Ureter (tissue), 1 donor: ENCODE measurements around the gene AAGAB. TPM values are rescaled to one million over a fixed set of nuclear protein-coding genes. Genes with fewer than 3 reads are reported as not detected.
"Not testable (repeated sequence)": the region's sequence is repeated elsewhere in the genome, so short reads cannot be mapped to it uniquely, and the experiment has no call there.

Source experiments
- DNase-seq: peaks from one replicate; pipeline ENCODE4 v3.0.0-alpha.2; 2020; ENCODE audit warnings: low spot score
- total RNA-seq: library from RNA; stranded (reverse); gene quantifications from one replicate; pipeline ENCODE4 v1.2.4, GENCODE V29; 2023
- donor health status: DM: yes; HTN: yes; CAD: no.

The AAGAB gene
- total RNA-seq, 1 donor from 2014 or later: 68.2 TPM

DNA sequence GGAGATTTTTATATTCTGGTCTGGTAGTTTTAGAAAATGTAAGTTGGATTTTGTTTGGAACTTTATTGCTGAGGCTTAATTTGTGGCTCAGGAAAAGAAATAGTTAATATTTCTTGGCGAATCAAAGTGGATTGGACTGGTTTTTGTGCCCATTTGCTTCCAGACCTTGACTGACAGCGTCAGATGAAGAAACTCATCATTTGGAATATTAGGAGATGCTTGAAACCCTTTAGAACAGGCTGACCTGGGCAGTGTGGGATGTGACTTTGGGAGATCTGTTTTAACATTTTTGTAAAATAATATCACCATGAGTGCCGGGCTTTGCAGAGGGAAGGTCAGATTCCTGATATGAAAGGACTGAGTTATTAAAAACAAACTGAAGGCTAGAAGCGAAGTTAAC lies 83.0 kb downstream of the AAGAB start:
- DNase-seq: no peak

DNA sequence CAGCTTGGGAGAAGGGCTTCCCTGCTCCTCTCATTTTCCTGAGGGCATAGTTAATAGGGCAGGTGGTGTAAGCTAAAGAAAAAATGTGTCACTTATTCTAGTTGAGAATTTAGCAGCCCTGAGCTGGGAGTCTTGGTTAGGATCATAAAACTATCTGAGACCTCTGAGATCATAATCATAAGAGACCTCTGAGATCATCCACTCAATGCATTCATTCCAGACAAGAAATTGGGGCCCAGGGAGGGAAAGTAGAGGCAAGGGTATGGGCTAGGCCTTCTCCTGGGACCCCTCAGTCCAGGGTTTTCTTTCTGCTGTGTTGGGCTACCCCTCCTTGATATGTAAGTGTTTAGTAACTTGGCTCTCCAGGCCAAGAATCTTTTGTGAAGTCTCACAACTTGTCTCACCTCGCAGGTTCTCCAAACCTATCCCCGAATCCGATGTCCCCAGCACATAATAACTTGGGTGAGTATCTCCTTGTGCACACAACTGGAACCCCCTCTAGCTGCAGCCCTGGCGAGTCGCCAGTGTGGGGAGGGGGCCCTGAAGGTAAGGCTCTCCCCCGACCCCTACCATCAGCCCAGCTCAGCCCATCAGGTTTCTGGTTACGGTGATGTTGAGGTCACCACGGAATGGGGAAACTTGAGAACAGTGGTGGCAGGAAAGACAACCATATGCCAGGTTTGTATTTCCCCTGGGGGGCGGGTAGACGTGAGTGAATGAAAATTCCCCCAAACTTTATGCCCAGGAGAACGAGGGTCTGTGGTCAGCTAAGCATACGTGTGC lies 84.1 kb downstream of the AAGAB start:
- DNase-seq: no peak

DNA sequence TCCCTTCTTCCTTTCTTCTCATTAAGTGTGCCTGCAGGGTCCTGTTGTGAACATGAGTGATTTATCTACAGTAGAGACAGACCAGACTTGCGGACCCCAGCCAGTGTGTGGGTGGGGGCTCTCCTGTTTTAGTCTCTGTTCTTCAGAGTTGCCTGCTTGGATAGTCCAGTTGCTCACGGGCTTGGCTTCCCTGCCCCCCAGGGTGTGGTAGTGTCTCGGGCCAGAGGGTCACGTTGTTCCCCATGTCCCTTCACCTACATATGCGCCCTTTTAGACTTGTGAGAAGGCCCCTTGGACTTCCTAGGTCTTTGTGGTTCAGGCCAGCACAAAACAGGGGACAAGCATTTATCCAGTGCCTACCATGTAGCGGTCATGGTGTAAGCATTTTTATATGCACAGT lies 85.8 kb downstream of the AAGAB start:
- DNase-seq: no peak

DNA sequence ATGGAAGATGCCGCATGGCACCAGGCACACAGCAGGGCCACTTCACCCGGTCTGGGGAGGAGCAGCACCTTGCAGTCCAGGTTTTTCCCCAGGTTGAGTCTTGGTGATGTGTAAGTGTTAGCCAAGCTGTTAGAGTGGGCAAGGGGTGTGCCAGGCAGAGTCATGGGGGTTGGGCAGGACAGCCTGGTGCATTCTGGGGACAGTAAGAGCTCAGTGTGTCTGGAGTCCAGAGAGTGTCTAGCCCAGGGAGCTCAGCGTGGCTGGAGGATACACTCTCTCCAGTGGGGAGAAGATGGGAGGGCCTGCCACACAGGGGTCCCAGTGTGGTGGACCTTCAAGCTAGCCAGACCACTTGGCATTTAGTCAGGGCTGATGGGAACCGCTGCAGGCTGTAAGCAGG lies 87.4 kb downstream of the AAGAB start:
- DNase-seq: no peak

DNA sequence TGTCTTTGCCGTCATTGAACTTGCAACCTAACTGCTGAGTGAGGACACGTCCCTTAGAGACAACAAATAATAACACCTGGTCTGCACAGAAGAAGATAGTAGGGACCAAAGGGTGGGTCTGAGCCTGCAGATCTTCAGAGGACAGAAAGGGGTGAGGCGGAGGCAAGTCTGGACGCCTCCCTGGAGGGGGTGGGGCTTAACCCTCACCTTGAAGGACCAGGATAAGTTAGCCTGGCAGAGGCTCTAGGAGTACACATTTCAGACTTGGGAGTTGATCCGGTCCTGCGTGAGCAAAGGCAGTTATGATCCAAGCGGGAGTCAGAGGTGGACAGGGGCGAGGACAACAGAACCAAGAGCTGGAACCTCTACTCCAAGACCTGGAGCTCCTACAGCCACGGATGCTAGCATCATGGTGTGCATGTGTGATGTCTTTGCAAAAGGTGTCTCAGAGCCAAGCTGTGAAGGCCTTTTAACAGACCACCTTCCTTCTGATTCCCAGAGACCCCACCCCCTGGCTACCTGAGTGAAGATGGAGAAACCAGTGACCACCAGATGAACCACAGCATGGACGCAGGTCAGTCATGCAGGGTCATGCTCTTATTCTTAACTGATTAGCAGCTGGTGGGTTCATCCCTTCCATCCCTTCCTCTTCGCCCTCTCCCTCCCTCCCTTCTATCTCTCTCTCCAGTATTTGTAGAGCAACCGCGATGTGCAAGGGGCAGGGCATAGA lies 88.0 kb downstream of the AAGAB start:
- DNase-seq: no peak

DNA sequence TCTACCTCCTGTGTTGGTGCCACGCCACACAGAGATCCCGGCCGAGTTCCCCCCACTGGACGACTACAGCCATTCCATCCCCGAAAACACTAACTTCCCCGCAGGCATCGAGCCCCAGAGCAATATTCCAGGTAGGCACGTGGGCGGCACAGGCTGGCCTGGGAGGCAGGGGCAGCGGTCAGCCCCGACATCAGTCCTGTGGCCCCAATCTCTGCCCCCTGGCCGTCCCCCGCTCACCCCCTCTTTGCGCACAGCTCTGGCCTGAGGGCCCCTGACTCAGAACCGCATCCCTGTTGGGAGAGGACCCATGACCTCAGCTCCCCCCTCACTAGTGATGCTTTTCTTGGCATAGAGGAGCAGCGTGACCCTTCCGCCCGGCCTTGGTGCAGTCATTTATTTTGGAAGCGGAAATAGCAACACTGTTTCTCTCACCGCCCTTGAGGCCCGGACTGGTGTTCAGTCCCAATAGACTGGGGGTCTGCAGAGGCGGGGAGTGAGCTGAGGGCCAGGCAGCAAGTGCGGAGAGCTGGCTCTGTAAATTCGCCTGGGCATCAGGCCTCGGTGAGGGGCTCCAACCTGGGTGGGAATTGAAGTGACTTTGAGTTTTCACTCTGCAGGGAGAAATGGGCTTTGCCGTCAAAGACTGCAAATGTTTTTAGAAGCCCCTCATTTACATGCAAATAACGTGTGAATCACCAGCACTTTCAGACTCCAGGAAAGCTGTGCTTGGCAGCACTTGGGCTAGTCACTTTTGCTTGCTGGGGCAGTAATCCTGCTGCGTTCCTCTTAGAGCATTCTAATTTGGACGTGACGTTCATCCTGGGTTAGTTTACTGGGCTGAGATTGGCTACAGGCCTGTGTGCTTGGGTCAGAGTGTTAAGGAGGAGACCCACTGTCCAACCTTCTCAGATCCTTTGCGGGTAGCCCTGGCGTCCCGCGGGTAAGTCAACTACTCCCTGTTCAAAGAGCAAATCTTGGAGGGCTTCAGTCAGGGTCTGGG lies 88.9 kb downstream of the AAGAB start:
- DNase-seq: no peak

DNA sequence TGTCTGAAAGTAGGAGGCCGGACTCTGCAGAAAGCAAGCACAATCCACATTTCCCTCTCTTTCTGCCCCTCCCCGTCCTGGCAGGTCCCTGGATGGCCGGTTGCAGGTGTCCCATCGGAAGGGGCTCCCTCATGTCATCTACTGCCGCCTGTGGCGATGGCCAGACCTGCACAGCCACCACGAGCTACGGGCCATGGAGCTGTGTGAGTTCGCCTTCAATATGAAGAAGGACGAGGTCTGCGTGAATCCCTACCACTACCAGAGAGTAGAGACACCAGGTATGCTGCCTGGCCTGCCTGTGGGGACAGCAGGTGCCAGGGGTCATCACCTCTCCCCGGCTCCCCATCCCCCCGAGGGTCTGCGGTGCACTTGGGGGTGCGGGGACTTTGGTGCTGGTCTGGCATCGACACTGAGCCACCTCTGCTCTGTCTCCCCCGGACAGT lies 89.6 kb downstream of the AAGAB start:
- no peak for DNase-seq

DNA sequence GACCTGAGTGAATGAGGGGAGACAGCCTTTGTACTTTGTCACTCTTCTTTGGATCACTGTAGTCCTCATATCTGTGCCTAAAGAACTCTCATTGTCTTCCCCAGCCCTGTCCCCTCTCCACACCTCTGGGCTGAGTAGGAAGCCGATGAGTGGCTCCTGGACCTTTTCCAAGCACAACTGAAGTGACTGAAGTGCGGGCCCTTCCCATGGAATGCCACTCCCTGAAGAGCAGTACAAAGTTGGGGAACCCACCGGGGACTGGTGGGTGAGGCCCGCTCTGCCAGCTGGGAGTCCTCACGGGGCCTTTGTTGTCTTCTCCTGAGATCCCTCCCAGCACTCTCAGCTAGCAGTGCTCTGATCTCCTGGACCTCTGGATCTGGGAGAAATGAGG lies 90.1 kb downstream of the AAGAB start:
- DNase-seq: no peak

DNA sequence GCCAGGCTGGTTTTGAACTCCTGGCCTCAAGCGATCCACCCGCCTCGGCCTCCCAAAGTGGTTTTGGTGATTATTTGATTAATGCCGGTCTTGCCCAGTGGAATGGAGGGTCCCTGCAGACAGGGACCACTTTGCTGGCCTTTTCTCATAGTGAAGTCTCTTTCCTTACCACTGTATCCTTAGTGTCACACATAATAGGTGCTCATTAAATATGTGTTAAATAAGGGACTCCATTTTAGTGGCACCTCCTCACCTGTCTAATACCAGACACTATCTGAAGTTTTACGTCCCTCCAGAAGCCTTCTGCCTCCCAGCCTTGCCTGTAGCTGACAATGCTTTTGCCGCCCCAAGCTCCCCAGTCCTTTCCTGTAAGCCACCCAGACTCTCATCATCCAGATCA lies 91.3 kb downstream of the AAGAB start:
- DNase-seq: no peak

DNA sequence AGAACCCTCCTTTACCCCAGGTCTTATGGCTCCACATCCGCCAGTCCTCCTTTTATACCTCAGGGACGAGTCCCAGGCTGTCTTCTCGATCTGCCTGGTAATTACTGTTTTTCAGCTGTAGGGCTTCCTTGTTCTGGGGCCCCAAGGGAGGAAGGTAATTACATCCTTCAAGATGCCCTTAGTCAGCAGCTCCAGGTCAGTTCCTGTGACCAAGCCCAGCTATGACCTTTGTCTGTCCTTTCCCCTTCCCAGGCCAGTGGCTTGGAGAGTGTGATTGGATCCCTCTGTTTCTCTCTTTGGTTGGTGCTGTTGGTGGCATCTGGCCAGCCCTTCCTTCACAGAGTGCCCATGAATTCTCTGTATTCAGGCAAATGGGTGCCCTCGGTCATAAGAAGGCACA lies 92.6 kb downstream of the AAGAB start:
- no peak for DNase-seq

DNA sequence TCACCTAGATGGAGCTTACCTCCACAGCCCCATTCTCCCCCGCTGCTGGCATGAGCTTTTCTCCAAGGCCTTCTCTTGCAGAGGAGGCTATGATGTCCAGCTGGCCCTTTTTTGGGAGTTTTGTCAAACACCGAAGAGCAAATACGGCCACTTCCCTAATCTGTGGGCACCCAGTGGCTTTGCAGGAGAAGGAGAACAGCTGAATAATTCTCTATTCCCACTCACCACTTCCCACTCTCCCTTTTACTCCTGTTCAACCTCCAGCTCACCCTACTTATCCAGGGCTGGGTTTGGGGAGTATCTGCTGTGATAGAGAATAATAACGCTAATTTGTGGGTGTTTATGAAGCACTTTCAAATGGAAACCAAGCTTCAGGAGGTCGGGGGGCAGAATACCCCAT lies 93.0 kb downstream of the AAGAB start:
- no peak for DNase-seq

DNA sequence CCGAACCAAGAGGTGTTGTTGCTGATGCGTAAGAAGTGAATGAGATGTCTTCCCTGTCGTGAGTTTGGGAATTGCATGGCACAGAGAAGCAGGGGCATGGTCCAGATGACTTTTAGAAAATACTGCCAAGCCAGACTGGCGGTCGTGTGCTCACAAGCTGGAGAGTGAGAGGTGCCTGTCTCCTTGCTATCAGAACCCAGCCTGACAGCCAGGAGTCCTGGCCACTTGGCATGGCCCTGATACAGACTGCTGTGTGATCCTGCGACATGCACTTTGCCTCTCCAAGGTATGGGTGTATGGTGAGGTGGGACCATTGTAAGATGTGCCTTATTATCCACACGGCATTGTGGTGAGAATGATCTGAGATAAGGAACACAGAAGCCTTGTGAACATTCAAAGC lies 96.1 kb downstream of the AAGAB start:
- no peak for DNase-seq

DNA sequence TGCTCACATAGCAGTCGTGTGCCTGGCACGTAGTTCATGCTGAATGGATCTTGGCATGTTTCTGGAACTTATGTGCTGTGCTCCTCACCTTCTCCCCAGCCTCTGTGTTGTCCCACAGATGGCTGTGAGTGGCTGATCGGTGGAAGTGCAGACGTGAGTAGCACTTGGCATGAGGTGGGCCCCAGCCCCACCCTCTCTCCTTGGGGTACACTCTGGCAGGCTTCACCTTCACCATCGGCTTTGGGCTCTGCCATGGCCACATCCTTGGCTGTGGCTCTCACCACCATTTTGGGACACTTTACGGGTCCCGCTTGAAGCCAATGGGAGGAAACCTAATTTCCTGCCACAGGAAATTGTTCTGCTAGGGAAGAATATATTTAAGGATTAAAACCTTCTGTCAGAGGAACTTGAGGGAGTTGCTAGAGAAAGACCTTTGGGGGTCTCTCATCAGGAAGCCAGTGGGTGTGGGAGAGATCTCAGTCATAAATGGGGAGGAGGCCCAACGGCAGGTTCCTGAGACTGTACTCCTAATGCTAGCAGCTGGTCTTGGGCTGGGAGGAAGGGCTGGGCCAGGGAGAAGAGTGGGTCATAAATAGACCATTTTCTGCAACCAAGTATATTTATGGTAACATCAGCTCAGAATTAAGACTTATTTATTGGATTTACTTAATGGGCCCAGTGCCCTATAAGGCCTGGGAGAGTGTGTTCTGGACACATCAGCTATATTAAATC lies 96.8 kb downstream of the AAGAB start:
- no peak for DNase-seq

DNA sequence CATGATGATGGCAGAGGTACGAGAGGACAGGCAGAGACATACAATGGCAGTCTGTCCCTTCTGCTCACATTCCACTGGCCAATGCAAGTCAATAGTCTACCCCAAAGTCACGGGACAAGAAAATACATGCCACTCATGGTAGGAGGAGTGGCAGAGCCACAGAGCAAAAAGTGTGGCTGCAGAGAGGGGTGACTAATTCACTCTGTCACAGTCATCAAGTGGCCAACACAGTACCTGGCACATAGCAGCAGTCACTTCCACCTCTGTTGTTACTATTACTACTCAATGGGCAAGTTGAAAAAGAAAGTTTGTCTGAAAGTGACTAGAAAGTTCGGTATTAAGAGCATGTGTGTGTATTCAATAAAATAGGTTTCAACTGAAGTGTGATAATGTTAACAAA lies 97.6 kb downstream of the AAGAB start:
- no peak for DNase-seq

DNA sequence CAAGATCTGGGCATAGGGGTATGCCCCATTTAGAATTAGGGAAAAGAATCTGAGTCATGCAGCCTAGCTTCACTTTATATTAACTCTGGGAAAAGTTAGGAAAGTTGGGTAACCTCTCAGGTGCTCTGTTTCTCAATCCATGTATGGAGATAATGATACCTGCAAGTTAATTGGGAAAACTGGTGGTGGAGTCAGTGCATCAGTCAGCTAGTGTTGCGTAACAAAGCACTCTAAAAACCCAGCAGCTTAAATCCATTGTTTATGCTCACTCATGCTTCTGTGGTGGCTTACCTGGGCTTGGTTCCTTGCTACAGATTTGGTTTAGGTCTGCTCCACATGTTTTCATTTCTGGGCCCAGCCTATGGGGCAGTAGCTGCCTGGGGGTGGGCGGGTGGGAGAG lies 98.0 kb downstream of the AAGAB start:
- DNase-seq: no peak

DNA sequence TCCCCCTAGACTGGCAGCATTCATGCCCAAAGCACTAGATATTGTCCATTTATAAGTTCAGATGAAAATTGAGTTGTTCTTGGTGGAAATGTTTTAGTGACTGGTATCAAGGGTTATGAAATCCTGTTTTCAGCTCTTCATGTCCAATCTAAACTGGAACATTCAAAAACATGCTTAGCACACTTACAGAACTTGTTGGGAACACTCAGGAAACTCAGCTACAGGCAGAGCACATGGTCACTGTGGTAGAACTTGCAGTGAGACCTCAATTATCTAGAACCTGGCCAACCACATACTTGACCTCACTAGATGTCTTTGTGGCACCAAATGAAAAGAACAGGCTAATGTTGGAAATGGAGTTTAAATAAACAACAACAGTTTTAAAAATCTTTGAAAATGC lies 100.2 kb downstream of the AAGAB start:
- no peak for DNase-seq

DNA sequence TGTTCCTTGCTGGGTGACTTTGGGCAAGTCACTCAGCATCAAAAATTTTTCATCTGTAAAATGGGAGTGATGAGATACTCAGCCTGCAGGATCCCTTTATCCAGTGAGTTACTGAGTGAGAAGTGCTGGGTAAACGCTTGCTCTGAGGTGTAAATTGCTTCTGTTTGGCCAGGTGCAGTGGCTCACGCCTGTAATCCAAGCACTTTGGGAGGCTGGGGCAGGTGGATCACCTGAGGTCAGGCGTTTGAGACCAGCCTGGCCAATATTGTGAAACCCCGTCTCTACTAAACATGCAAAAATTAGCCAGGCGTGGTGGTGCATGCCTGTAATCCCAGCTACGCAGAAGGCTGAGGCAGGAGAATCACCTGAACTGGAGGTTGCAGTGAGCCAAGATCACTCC lies 101.4 kb downstream of the AAGAB start:
- not testable (repeated sequence) for DNase-seq

DNA sequence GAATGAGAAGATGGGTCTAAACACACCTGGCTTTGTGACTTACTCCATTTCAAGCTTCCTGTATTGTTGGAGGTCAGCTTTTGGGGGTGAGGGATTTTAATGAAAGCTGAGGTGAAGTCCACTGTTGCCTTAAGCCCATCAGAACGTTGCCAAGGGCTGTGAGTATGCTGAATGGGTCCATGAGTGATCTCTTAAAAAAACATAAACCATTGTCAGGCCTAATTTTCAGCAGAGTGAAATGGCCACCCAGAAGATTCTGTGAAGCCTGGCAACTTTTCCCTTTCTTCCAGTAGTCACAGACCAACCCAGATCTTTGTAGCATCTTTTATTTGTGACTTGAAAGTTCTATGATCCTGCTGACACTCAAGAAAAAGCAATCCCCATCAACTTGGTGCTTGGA lies 102.0 kb downstream of the AAGAB start:
- no peak for DNase-seq
